H1 (cell line): ENCODE data around the gene MAP4K4. TPM values are rescaled to one million over a fixed set of nuclear protein-coding genes. Genes with fewer than 3 reads are reported as not detected.

ENCODE experiments used
- polyA plus RNA-seq, 7 experiments: library from polyadenylated mRNA; depleted of rRNA in 3 of 7; stranded (reverse) in 5 of 7; unstranded in 2 of 7; fragments of >200 nt in 5 of 7; fragments of 200-250 nt in 2 of 7; gene quantifications; 1 replicate in 5 of 7; 2 replicates in 1 of 7; 4 replicates in 1 of 7; pipeline versions ENCODE4 v1.2.1 to v1.2.3, GENCODE V29; 2011 to 2013; ENCODE audit warnings: missing spikeins in 2 of 7, mixed read lengths in 2 of 7
- total RNA-seq: library from RNA; stranded (reverse); fragmentation: NEBNext Ultra II Directional; extraction: Animal tissue kit (Norgen Biotek cat#: 25700); gene quantifications from 2 replicates; pipeline ENCODE4 v1.2.1, GENCODE V29; 2021

The MAP4K4 gene
- total and polyA plus RNA-seq, 2 of the 8 experiments (the other 6 are each of a cell fraction or from before 2014, with no cell fraction given) = 53.2 to 138 TPM

Other genes starting within 250 kb of the MAP4K4 start
- 0.60 and 1.3 TPM in 2 replicates for gene RFX8, start 222.6 kb upstream of the MAP4K4 start, total RNA-seq
- gene RFX8, start 222.6 kb upstream of the MAP4K4 start, polyA plus RNA-seq (2011; rRNA removed) = 0.57 and 0.97 TPM in 2 replicates